ENCODE measurements around the gene CDS1.

DNA sequence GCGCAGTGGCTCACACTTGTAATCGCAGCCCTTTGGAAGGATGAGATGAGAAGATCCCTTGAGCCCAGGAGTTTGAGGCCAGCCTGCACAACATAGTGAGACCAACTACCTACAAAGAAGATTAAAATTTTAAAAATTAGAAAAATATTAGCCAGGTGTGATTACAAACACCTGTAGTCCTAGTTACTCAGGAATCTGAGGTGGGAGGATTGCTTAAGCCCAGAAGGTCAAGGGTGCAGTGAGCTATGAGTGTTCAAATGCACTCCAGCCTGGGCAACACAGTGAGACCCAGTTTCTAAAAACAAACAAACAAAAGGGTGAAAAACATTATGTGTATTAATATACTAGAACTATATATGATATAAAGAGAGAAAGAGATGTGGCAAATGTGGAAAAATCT is 47.0 kb upstream of the CDS1 start:
- no peak for TF ChIP-seq POLR2A (IDR thresholded peaks at IDR 0.05)
- TF ChIP-seq POLR2AphosphoS5 (IDR thresholded peaks at IDR 0.05) = no peak
- TF ChIP-seq, protein P1, sequence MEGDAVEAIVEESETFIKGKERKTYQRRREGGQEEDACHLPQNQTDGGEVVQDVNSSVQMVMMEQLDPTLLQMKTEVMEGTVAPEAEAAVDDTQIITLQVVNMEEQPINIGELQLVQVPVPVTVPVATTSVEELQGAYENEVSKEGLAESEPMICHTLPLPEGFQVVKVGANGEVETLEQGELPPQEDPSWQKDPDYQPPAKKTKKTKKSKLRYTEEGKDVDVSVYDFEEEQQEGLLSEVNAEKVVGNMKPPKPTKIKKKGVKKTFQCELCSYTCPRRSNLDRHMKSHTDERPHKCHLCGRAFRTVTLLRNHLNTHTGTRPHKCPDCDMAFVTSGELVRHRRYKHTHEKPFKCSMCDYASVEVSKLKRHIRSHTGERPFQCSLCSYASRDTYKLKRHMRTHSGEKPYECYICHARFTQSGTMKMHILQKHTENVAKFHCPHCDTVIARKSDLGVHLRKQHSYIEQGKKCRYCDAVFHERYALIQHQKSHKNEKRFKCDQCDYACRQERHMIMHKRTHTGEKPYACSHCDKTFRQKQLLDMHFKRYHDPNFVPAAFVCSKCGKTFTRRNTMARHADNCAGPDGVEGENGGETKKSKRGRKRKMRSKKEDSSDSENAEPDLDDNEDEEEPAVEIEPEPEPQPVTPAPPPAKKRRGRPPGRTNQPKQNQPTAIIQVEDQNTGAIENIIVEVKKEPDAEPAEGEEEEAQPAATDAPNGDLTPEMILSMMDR (IDR thresholded peaks at IDR 0.05) = no peak
- TF ChIP-seq EP300 (IDR thresholded peaks at IDR 0.05) = no peak

Data from stomach (tissue), 4 donors.